SK-N-SH (cell line): Measurements from ENCODE around the gene SLC25A33. TPM values are rescaled to one million over a fixed set of nuclear protein-coding genes. Genes with fewer than 3 reads are reported as not detected.

ENCODE experiments used
- CTCF ChIA-PET: fragments of 300-600, 350-600 bp; formaldehyde crosslinking; extraction: SDS; loops from one replicate; lab custom pipeline; 2021; lab: Yijun Ruan, JAX
- POLR2A ChIA-PET: fragments of 350-600 bp; sonication (Branson Sonifier 250); formaldehyde crosslinking; extraction: SDS; loops from one replicate; lab custom pipeline; 2020; ENCODE audit warnings: antibody characterized with exemption, inconsistent platforms; lab: Yijun Ruan, JAX
- DNase-seq: peaks from one replicate; pipeline ENCODE4 v3.0.0; 2012
- H2AFZ ChIP-seq: fragments of 200-600 bp; sonication (generic); 2 replicates; pipeline ENCODE4 v1.8.1; 2016; ENCODE audit warnings: antibody characterized with exemption, mild to moderate bottlenecking, low read depth
- H3F3A ChIP-seq: fragments of 200-600 bp; sonication (generic); replicated peaks from 2 replicates; pipeline ENCODE3; 2016; ENCODE audit warnings: antibody characterized with exemption, mild to moderate bottlenecking; ENCODE audit not compliant: insufficient read depth
- H3K27ac ChIP-seq, 2 experiments: fragments of 200-500 bp in 1 of 2; fragments of 200-600 bp in 1 of 2; sonication (Bioruptor generic) in 1 of 2; sonication (generic), shearing (Covaris generic) in 1 of 2; 2 replicates each; pipeline versions ENCODE4 v1.5.1 to v1.6.1; 2014 to 2016; ENCODE audit warnings: low read depth in 2 of 2, inconsistent platforms in 1 of 2, low read length in 1 of 2, mild to moderate bottlenecking in 1 of 2, mixed read lengths in 1 of 2
- H3K27me3 ChIP-seq: fragments of 200-600 bp; sonication (generic), shearing (Covaris generic); 2 replicates; pipeline ENCODE4 v1.6.1; 2016; ENCODE audit warnings: mixed run types; ENCODE audit not compliant: insufficient read depth
- H3K36me3 ChIP-seq, 2 experiments: fragments of 200-500 bp in 1 of 2; fragments of 200-600 bp in 1 of 2; sonication (Bioruptor generic) in 1 of 2; sonication (generic) in 1 of 2; replicated peaks in 1 of 2; 2 replicates each; pipeline versions ENCODE3 to v1.5.1; 2014 to 2016; ENCODE audit warnings: low read length in 1 of 2, mild to moderate bottlenecking in 1 of 2; ENCODE audit not compliant: insufficient read depth in 2 of 2, control insufficient read depth in 1 of 2
- H3K4me1 ChIP-seq, 2 experiments: fragments of 200-500 bp in 1 of 2; fragments of 200-600 bp in 1 of 2; sonication (Bioruptor generic) in 1 of 2; sonication (generic), shearing (Covaris generic) in 1 of 2; 2 replicates each; pipeline versions ENCODE4 v1.5.1 to v1.6.1; 2014 to 2016; ENCODE audit warnings: low read depth in 1 of 2, low read length in 1 of 2, mixed run types in 1 of 2; ENCODE audit not compliant: insufficient read depth in 2 of 2, control insufficient read depth in 1 of 2
- H3K4me2 ChIP-seq: fragments of 200-600 bp; sonication (generic), shearing (Covaris generic); 2 replicates; pipeline ENCODE4 v1.6.1; 2017; ENCODE audit warnings: mixed run types
- H3K4me3 ChIP-seq, 2 experiments: fragments of 200-500 bp in 1 of 2; fragments of 200-600 bp in 1 of 2; sonication (Bioruptor generic) in 1 of 2; sonication (generic), shearing (Covaris generic) in 1 of 2; 2 replicates each; pipeline versions ENCODE4 v1.5.1 to v1.8.1; 2014 to 2016; ENCODE audit warnings: low read depth in 2 of 2, inconsistent platforms in 1 of 2, low read length in 1 of 2, mild to moderate bottlenecking in 1 of 2, mixed read lengths in 1 of 2, moderate library complexity in 1 of 2
- H3K79me2 ChIP-seq: fragments of 200-600 bp; sonication (generic); 2 replicates; pipeline ENCODE4 v1.8.1; 2017; ENCODE audit warnings: mild to moderate bottlenecking; ENCODE audit not compliant: insufficient read depth
- H3K9ac ChIP-seq: fragments of 200-600 bp; sonication (generic); 2 replicates; pipeline ENCODE4 v1.6.1; 2017; ENCODE audit warnings: mixed run types
- H3K9me2 ChIP-seq: fragments of 200-600 bp; sonication (generic); 2 replicates; pipeline ENCODE4 v1.6.1; 2017; ENCODE audit warnings: mixed run types
- H3K9me3 ChIP-seq: fragments of 200-600 bp; sonication (generic); 2 replicates; pipeline ENCODE4 v1.6.1; 2017; ENCODE audit warnings: mixed run types, mild to moderate bottlenecking, moderate library complexity
- H4K20me1 ChIP-seq: fragments of 200-600 bp; sonication (generic); 2 replicates; pipeline ENCODE4 v1.6.1; 2017; ENCODE audit warnings: mild to moderate bottlenecking, mixed run types; ENCODE audit not compliant: insufficient read depth
- EP300 ChIP-seq, 2 experiments: IDR thresholded peaks; 2 replicates each; pipeline versions ENCODE4 v1.4.0 to v1.6.1; 2012; ENCODE audit warnings: borderline replicate concordance in 1 of 2, low read depth in 1 of 2, low read length in 1 of 2
- EZH2phosphoT487 ChIP-seq: fragments of 200-600 bp; sonication (generic); IDR thresholded peaks from 2 replicates; pipeline ENCODE4 v1.6.1; 2017; ENCODE audit warnings: low read depth, mixed run types, mild to moderate bottlenecking, antibody characterized with exemption, moderate library complexity, borderline replicate concordance
- FOXM1 ChIP-seq: IDR thresholded peaks from 2 replicates; pipeline ENCODE4 v1.4.0; 2012; ENCODE audit warnings: low read depth, mild to moderate bottlenecking
- JUND ChIP-seq: IDR thresholded peaks from 2 replicates; pipeline ENCODE4 v1.4.0; 2012
- RFX5 ChIP-seq: IDR thresholded peaks from 2 replicates; pipeline ENCODE4 v1.6.1; 2012; ENCODE audit warnings: mild to moderate bottlenecking, improper control_type of control experiment, low read length
- TEAD4 ChIP-seq: IDR thresholded peaks from 2 replicates; pipeline ENCODE4 v1.4.0; 2012; ENCODE audit warnings: mild to moderate bottlenecking, borderline replicate concordance; ENCODE audit not compliant: insufficient read depth
- WGBS: methylation state at CpG from one replicate; pipeline ENCODE4 v1.1.6; 2017; ENCODE audit warnings: low lambda C conversion rate; 5-methylcytosine and 5-hydroxymethylcytosine counted together
- polyA plus RNA-seq, 3 experiments: library from polyadenylated mRNA; depleted of rRNA; stranded (reverse); fragments of >200 nt; gene quantifications; 2 replicates each; pipeline ENCODE4 v1.2.3, GENCODE V29; 2012
- TF ChIP-seq, protein P1 (sequence below): IDR thresholded peaks from 2 replicates; pipeline ENCODE4 v1.6.1; 2012; ENCODE audit warnings: mild to moderate bottlenecking, low read depth, low read length, moderate library complexity
- TF ChIP-seq, protein P2 (sequence below): IDR thresholded peaks from 2 replicates; pipeline ENCODE4 v1.4.0; 2012; ENCODE audit warnings: low read depth, borderline replicate concordance

The SLC25A33 gene
- polyA plus RNA-seq, 1 of the 3 experiments (the other 2 are of a cell fraction): 4.8 TPM

DNA sequence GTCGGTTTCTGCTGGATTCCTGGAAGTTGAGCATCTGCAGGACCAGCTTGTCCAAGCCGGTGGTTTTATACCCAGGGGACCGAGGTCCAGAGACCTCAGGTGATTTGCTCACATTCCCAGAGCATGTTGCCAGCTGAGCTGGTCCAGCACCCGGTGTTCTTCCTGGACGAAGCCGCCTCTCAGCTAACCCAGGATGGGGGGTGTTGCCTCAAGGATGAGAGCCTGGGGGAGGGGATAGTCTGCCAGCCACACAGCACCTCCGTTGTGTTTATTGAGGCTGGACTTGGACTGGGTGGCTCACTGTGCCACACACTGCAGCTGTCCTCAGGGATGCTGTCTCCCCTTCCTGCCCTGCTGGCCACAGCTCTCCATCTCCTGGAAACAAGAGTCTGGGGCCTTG lies 50.9 kb downstream of the SLC25A33 start:
- no peak overlapping the region for H2AFZ ChIP-seq
- ChIA-PET CTCF (interaction anchor here (0.9 to 7.0 kb wide), 9 partner anchors 11 to 1130 kb away, joined by 3 to 51 read pairs (median 4); no protein-coding TSS in a partner anchor), POLR2A (interaction anchor here (1.0 to 2.7 kb wide), 3 partner anchors 14 to 51 kb away, joined by 3 to 8 read pairs (median 3); partner anchors contain the start of gene SLC25A33)
- H3K4me1 ChIP-seq: peaks cover 26 to 57% of the 10 kb centered on the region in 2 experiments; a peak in 3 of 4 replicates
- H3K79me2 ChIP-seq: peaks cover 59% of the 10 kb centered on the region
- no peaks in the 10 kb centered on the region for H3K27me3 ChIP-seq
- WGBS: 92% methylated on average over 6 of the region's 7 CpGs
- H3K9me3 ChIP-seq: no peaks in the 10 kb centered on the region
- H3K4me2 ChIP-seq: peak overlapping the region; percentile 90; the same call in 1 of the 2 replicates
- no peaks in the 10 kb centered on the region for H3K36me3 ChIP-seq
- peaks cover 32% of the 10 kb centered on the region; the same call in 1 of the 2 replicates for H4K20me1 ChIP-seq
- no peak for DNase-seq
- peak overlapping the region; percentile 68; the same call in 1 of the 2 replicates for H3K9ac ChIP-seq
- TF ChIP-seq FOXM1 (no peak), RFX5 (no peak), EZH2phosphoT487 (no peak), EP300 (IDR thresholded peaks at IDR 0.05; ENCODE audit: borderline replicate concordance in 1 of 2, low read depth in 1 of 2, low read length in 1 of 2) (no peak), JUND (no peak), TEAD4 (no peak)
- TF ChIP-seq, protein P1, sequence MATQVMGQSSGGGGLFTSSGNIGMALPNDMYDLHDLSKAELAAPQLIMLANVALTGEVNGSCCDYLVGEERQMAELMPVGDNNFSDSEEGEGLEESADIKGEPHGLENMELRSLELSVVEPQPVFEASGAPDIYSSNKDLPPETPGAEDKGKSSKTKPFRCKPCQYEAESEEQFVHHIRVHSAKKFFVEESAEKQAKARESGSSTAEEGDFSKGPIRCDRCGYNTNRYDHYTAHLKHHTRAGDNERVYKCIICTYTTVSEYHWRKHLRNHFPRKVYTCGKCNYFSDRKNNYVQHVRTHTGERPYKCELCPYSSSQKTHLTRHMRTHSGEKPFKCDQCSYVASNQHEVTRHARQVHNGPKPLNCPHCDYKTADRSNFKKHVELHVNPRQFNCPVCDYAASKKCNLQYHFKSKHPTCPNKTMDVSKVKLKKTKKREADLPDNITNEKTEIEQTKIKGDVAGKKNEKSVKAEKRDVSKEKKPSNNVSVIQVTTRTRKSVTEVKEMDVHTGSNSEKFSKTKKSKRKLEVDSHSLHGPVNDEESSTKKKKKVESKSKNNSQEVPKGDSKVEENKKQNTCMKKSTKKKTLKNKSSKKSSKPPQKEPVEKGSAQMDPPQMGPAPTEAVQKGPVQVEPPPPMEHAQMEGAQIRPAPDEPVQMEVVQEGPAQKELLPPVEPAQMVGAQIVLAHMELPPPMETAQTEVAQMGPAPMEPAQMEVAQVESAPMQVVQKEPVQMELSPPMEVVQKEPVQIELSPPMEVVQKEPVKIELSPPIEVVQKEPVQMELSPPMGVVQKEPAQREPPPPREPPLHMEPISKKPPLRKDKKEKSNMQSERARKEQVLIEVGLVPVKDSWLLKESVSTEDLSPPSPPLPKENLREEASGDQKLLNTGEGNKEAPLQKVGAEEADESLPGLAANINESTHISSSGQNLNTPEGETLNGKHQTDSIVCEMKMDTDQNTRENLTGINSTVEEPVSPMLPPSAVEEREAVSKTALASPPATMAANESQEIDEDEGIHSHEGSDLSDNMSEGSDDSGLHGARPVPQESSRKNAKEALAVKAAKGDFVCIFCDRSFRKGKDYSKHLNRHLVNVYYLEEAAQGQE: no peak
- TF ChIP-seq, protein P2, sequence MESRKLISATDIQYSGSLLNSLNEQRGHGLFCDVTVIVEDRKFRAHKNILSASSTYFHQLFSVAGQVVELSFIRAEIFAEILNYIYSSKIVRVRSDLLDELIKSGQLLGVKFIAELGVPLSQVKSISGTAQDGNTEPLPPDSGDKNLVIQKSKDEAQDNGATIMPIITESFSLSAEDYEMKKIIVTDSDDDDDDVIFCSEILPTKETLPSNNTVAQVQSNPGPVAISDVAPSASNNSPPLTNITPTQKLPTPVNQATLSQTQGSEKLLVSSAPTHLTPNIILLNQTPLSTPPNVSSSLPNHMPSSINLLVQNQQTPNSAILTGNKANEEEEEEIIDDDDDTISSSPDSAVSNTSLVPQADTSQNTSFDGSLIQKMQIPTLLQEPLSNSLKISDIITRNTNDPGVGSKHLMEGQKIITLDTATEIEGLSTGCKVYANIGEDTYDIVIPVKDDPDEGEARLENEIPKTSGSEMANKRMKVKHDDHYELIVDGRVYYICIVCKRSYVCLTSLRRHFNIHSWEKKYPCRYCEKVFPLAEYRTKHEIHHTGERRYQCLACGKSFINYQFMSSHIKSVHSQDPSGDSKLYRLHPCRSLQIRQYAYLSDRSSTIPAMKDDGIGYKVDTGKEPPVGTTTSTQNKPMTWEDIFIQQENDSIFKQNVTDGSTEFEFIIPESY: no peak
- H3F3A ChIP-seq: no peaks in the 10 kb centered on the region
- H3K4me3 ChIP-seq: peak overlapping the region; percentile 70 to 79; a peak in 3 of 4 replicates
- H3K27ac ChIP-seq: peak overlapping the region in 1 of 2 experiments; percentile 93; a peak in 2 of 4 replicates
- no peaks in the 10 kb centered on the region for H3K9me2 ChIP-seq
